ENCODE measurements around the gene MACROD1.

The MACROD1 gene

GRCh38 chr11:64201543-64201942 is 35.6 kb upstream of the MACROD1 start:
- H3K4me3 Mint-ChIP-seq, result no peak overlapping the region
- peaks cover 29% of the 10 kb centered on the region for H3K4me1 Mint-ChIP-seq (ENCODE audit: low read depth)
- H3K27ac Mint-ChIP-seq, result peak overlapping the region; percentile 38
- H3K36me3 Mint-ChIP-seq, result peaks cover 5% of the 10 kb centered on the region
- H3K27me3 Mint-ChIP-seq, result no peaks in the 10 kb centered on the region
- no peaks in the 10 kb centered on the region for H3K9me3 Mint-ChIP-seq (ENCODE audit: low read depth)

GRCh38 chr11:64198511-64198910 is 32.6 kb upstream of the MACROD1 start:
- no peak overlapping the region for H3K27ac Mint-ChIP-seq
- peaks cover 10% of the 10 kb centered on the region for H3K36me3 Mint-ChIP-seq
- H3K9me3 Mint-ChIP-seq (ENCODE audit: low read depth), result no peaks in the 10 kb centered on the region
- no peaks in the 10 kb centered on the region for H3K27me3 Mint-ChIP-seq
- peaks cover 14% of the 10 kb centered on the region for H3K4me1 Mint-ChIP-seq (ENCODE audit: low read depth)
- H3K4me3 Mint-ChIP-seq, result no peak overlapping the region

DNA sequence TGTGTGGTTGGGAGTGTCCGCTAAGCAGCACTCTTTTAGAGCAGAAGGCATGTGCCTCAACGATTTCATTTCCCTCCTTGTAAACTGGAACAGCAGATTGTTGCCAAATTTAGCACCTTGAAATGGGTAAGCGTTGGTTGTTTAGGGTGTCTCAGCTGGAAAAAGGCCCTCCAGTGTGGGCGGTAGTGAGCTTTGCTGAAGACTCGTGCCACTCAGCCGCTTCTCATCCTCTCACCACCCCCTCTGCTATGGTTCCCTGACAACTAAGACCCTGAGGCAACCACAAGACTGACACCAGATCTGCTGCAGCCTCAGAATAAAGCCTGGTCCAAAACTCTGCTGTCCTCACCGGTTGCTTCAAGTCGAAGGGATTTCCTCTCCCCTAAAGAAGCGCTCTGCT is 30.7 kb upstream of the MACROD1 start:
- Mint-ChIP-seq H3K4me3 (no peak overlapping the region), H3K9me3 (ENCODE audit: low read depth) (no peaks in the 10 kb centered on the region), H3K27ac (peak overlapping the region; percentile 34), H3K36me3 (peaks cover 10% of the 10 kb centered on the region), H3K27me3 (no peaks in the 10 kb centered on the region), H3K4me1 (ENCODE audit: low read depth) (peaks cover 22% of the 10 kb centered on the region)

- peaks cover 10% of the 10 kb centered on the region for H3K36me3 Mint-ChIP-seq
- peak overlapping the region; percentile 58 for H3K4me3 Mint-ChIP-seq
- H3K4me1 Mint-ChIP-seq (ENCODE audit: low read depth), result peaks cover 41% of the 10 kb centered on the region
- H3K9me3 Mint-ChIP-seq (ENCODE audit: low read depth), result no peaks in the 10 kb centered on the region
- H3K27me3 Mint-ChIP-seq, result no peaks in the 10 kb centered on the region
- peak overlapping the region; percentile 58 for H3K27ac Mint-ChIP-seq
Observed at GRCh38 chr11:64192434-64192833, 26.5 kb upstream of the MACROD1 start.

DNA sequence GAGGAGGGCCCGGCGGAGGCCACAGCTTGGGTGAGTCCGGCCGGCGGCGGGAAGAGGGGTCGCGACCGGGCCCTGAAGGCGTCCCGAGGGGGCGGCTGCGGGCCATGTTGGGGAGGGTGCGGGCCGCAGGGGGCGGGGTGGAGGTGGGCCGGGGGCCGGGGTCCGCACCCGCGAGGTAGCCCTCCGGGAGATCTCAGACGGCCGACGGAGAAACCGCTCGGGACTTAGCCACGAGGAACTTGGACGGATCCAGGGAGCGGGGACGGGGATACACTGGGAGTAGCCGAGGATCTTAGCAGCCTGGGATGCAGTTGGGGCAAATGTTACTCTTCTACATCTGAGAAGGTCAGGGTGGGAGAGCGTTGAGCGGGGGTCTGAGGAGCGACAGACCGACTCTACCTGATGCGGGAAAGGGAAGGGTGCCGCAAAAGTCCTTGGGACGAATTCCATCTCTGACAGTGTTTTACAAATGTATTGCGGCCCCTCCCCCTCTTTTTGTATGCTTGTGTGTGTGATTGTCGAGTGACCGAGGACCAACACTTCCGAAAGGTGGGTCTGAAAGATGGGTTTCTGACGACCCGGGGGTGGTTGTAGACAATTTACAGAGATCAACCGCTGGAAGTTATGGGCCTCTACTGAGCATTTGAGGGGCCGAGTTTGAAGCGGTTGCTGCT is 20.7 kb upstream of the MACROD1 start:
- no peaks in the 10 kb centered on the region for H3K27me3 Mint-ChIP-seq
- H3K4me1 Mint-ChIP-seq (ENCODE audit: low read depth), result peaks cover 42% of the 10 kb centered on the region
- H3K36me3 Mint-ChIP-seq, result no peaks in the 10 kb centered on the region
- no peaks in the 10 kb centered on the region for H3K9me3 Mint-ChIP-seq (ENCODE audit: low read depth)
- H3K27ac Mint-ChIP-seq, result no peak overlapping the region
- H3K4me3 Mint-ChIP-seq, result no peak overlapping the region

DNA sequence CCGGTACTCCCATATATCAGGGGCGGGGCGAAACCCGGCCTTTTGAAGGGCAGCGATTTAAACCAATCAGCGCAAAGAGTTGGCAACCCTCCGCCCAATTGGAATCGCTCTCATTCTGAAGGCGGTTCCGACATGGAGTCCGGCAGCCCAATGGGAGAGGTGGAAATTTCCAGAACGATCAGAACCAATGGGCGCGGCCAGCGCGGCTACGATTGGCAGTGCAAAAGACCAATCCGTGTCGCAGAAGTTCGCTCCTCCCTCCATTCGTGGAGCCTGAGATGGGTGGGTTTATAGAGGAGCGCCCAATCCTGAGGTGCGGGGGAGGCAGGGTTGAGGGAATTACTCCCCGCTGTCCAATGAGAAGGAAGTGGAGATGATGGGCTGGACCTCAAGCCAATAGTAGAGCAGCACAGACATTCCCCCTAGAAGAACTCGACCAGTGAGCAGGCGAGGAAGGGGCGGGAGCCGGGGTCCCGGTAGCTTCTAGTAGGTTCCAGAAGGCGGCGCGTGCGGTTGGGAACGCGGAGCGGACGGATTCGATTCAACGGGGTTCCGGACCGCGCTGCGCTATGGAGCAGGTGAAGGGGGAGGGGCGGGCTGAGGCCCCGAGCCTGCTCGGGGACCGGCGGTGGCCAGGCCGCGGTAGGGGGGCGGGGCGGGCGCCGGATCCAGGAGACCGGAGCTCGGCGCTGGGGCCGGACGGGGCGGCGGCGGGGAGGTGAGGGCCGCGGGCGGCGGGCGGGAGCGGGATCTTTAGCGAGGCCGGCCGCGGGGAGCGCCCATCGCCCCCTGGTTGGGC is 20.0 kb upstream of the MACROD1 start, which contains the start of gene STIP1:
Gene STIP1 (plus strand): TSS at position 479 of the 799 bp plus-strand sequence. CDS start 91 bp downstream, at position 570.
- peak within 1 kb of the TSS; percentile 99 for H3K27ac Mint-ChIP-seq
- no peaks in the 10 kb centered on the region for H3K36me3 Mint-ChIP-seq
- H3K9me3 Mint-ChIP-seq (ENCODE audit: low read depth), result no peaks in the 10 kb centered on the region
- no peaks in the 10 kb centered on the region for H3K27me3 Mint-ChIP-seq
- H3K4me1 Mint-ChIP-seq (ENCODE audit: low read depth), result peaks cover 45% of the 10 kb centered on the region
- H3K4me3 Mint-ChIP-seq, result peak within 1 kb of the TSS; percentile 96

- Mint-ChIP-seq H3K4me1 (ENCODE audit: low read depth) (peaks cover 42% of the 10 kb centered on the region), H3K36me3 (no peaks in the 10 kb centered on the region), H3K27ac (peak overlapping the region; percentile 99), H3K4me3 (peak overlapping the region; percentile 96), H3K27me3 (no peaks in the 10 kb centered on the region), H3K9me3 (ENCODE audit: low read depth) (no peaks in the 10 kb centered on the region)
Observed at GRCh38 chr11:64185175-64185692, 19.3 kb upstream of the MACROD1 start.

DNA sequence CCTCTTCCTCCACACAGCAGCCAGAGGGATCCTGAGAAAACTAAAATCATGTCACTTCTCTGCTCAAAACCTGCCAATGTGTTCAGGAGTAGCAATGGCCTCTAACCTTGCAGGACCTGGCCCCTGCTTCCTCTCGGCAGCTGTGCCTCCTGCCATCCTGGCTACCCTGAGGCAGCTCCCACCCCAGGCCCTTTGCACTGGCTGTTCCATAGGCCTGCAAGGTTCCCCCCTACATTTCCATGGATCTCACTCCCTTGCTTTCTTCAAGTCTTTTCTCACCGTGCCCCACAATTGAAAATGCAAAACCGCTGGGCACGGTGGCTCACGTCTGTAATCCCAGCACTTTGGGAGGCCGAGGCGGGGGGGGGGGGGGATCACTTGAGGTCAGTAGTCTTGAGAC is 18.0 kb upstream of the MACROD1 start:
- peak overlapping the region; percentile 59 for H3K4me3 Mint-ChIP-seq
- peaks cover 37% of the 10 kb centered on the region for H3K4me1 Mint-ChIP-seq (ENCODE audit: low read depth)
- H3K9me3 Mint-ChIP-seq (ENCODE audit: low read depth), result no peaks in the 10 kb centered on the region
- H3K27me3 Mint-ChIP-seq, result no peaks in the 10 kb centered on the region
- H3K36me3 Mint-ChIP-seq, result no peaks in the 10 kb centered on the region
- no peak overlapping the region for H3K27ac Mint-ChIP-seq

- Mint-ChIP-seq H3K9me3 (ENCODE audit: low read depth) (no peaks in the 10 kb centered on the region), H3K4me1 (ENCODE audit: low read depth) (peaks cover 40% of the 10 kb centered on the region), H3K27me3 (no peaks in the 10 kb centered on the region), H3K27ac (no peak overlapping the region), H3K4me3 (peak overlapping the region; percentile 7), H3K36me3 (no peaks in the 10 kb centered on the region)
Observed at GRCh38 chr11:64181506-64182411, 15.8 kb upstream of the MACROD1 start.

GRCh38 chr11:64180891-64181290 is 15.0 kb upstream of the MACROD1 start:
- H3K4me3 Mint-ChIP-seq, result no peak overlapping the region
- H3K36me3 Mint-ChIP-seq, result no peaks in the 10 kb centered on the region
- peaks cover 40% of the 10 kb centered on the region for H3K4me1 Mint-ChIP-seq (ENCODE audit: low read depth)
- no peaks in the 10 kb centered on the region for H3K27me3 Mint-ChIP-seq
- H3K9me3 Mint-ChIP-seq (ENCODE audit: low read depth), result no peaks in the 10 kb centered on the region
- H3K27ac Mint-ChIP-seq, result no peak overlapping the region

DNA sequence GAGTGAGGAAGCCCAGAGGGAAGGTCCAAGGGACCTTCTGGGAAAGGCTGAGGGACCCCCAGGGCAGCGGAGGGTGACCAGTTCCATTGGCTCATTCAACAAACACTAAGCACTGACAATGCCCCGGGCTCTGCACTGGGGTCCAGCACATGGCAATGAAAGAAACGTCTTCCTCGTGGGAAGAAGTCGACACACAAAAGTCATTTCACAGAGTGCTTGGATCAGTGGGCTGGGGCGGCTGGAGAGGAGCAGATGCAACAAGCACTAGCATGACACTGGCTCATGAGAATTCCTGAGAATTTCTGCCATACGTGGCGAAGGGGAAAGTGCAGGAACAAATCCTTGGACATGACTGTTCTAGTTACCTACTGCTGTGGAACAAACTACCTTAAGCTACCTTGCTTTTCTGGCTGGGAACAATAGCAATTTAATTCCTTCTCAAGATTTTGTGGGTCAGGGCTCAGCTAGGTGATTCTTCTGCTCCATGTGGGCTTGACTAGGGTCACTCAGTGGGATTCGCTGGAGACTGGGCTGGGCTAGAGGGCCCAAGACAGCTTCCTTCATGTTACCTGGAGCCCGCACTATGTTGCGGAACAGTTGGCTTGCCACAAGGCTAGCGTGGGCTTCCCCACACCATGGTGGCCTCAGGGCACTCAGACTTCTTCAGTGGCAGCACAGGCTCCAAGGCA is 13.2 kb upstream of the MACROD1 start:
- H3K4me1 Mint-ChIP-seq (ENCODE audit: low read depth), result peaks cover 36% of the 10 kb centered on the region
- H3K27ac Mint-ChIP-seq, result no peak overlapping the region
- H3K9me3 Mint-ChIP-seq (ENCODE audit: low read depth), result no peaks in the 10 kb centered on the region
- peaks cover 2% of the 10 kb centered on the region for H3K36me3 Mint-ChIP-seq
- H3K4me3 Mint-ChIP-seq, result no peak overlapping the region
- no peaks in the 10 kb centered on the region for H3K27me3 Mint-ChIP-seq

DNA sequence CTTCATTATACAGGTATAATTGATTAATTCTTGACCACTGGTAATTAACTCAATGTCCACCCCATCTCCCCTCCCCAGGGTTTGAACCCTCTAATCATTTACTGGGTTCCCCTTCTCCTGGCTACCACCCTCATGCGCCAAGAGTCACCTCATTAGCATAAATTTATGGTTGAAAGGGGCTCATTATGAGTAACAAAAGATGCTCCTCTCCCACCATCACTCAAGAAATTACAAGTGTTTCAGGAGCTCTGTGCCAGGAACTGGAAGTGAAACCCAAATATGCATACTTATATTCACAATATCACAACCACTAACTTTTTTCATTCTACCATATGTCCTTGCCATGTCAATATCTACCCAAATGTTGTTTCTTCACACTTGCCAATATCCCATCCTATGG is 12.3 kb upstream of the MACROD1 start:
- H3K9me3 Mint-ChIP-seq (ENCODE audit: low read depth), result no peaks in the 10 kb centered on the region

GRCh38 chr11:64176751-64177150 is 10.8 kb upstream of the MACROD1 start:
- H3K9me3 Mint-ChIP-seq (ENCODE audit: low read depth), result no peaks in the 10 kb centered on the region
- H3K27me3 Mint-ChIP-seq, result no peaks in the 10 kb centered on the region
- H3K4me3 Mint-ChIP-seq, result no peak overlapping the region

More for the DNA sequence above, 12.3 kb upstream of the MACROD1 start:
- Mint-ChIP-seq H3K27me3 (no peaks in the 10 kb centered on the region), H3K4me3 (no peak overlapping the region), H3K27ac (no peak overlapping the region), H3K4me1 (ENCODE audit: low read depth) (peaks cover 29% of the 10 kb centered on the region), H3K36me3 (peaks cover 3% of the 10 kb centered on the region)

More at GRCh38 chr11:64176751-64177150, 10.8 kb upstream of the MACROD1 start:
- Mint-ChIP-seq H3K27ac (no peak overlapping the region), H3K4me1 (ENCODE audit: low read depth) (peaks cover 21% of the 10 kb centered on the region), H3K36me3 (peaks cover 3% of the 10 kb centered on the region)

Measured in activated naive CD8-positive, alpha-beta T cell (primary cell).